Measurements from ENCODE around the gene TMEM123.

- TF ChIP-seq, protein P1, sequence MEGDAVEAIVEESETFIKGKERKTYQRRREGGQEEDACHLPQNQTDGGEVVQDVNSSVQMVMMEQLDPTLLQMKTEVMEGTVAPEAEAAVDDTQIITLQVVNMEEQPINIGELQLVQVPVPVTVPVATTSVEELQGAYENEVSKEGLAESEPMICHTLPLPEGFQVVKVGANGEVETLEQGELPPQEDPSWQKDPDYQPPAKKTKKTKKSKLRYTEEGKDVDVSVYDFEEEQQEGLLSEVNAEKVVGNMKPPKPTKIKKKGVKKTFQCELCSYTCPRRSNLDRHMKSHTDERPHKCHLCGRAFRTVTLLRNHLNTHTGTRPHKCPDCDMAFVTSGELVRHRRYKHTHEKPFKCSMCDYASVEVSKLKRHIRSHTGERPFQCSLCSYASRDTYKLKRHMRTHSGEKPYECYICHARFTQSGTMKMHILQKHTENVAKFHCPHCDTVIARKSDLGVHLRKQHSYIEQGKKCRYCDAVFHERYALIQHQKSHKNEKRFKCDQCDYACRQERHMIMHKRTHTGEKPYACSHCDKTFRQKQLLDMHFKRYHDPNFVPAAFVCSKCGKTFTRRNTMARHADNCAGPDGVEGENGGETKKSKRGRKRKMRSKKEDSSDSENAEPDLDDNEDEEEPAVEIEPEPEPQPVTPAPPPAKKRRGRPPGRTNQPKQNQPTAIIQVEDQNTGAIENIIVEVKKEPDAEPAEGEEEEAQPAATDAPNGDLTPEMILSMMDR (IDR thresholded peaks at IDR 0.05; ENCODE audit: insufficient read depth, low read length, poor library complexity, severe bottlenecking) = no peak
- no peak for TF ChIP-seq EZH2phosphoT487 (conservative IDR thresholded peaks at IDR 0.05; ENCODE audit: low read length)
Observed at GRCh38 chr11:102389253-102389652, 63.3 kb downstream of the TMEM123 start.

Data from SU-DHL-6 (cell line).